SK-N-MC (cell line): ENCODE data around the gene NCSTN.

Experiments
- EZH2 ChIP-seq: fragments of 200-600 bp; sonication (generic); IDR thresholded peaks from one replicate; pipeline ENCODE4 v1.6.1; 2017; ENCODE audit warnings: antibody characterized with exemption
- FOXP2 ChIP-seq: optimal IDR thresholded peaks from 2 replicates; pipeline ENCODE3; 2011; ENCODE audit warnings: mild to moderate bottlenecking, moderate library complexity; ENCODE audit not compliant: insufficient read depth; ENCODE audit errors: extremely low read length, control extremely low read depth
- POLR2AphosphoS5 ChIP-seq: IDR thresholded peaks from 2 replicates; pipeline ENCODE4 v1.6.1; 2012; ENCODE audit warnings: mild to moderate bottlenecking, low read depth, low read length, borderline replicate concordance

DNA sequence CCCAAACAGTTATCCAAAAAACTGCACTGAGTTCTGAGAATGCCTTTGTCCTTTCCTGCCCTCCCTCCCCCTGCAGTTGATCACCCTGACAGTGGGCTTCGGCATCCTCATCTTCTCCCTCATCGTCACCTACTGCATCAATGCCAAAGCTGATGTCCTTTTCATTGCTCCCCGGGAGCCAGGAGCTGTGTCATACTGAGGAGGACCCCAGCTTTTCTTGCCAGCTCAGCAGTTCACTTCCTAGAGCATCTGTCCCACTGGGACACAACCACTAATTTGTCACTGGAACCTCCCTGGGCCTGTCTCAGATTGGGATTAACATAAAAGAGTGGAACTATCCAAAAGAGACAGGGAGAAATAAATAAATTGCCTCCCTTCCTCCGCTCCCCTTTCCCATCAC, 14.9 kb downstream of the NCSTN start:
- TF ChIP-seq POLR2AphosphoS5, result no peak
- no peak for TF ChIP-seq EZH2
- no peak for TF ChIP-seq FOXP2
